Epithelial cell of proximal tubule (primary cell): ENCODE measurements around the gene HOXD4. TPM values are rescaled to one million over a fixed set of nuclear protein-coding genes. Genes with fewer than 3 reads are reported as not detected.

Source experiments
- DNase-seq: peaks from one replicate; pipeline ENCODE4 v3.0.0-alpha.2; 2011; ENCODE audit warnings: low read depth
- H3K4me3 ChIP-seq: 2 replicates; pipeline ENCODE4 v1.5.1; 2011; ENCODE audit warnings: low read depth, mild to moderate bottlenecking, low read length
- total RNA-seq: library from RNA; depleted of rRNA; stranded (reverse); fragments of >200 nt; gene quantifications from 2 replicates; pipeline ENCODE4 v1.2.3, GENCODE V29; 2015
- TF ChIP-seq, protein P1 (sequence below): conservative IDR thresholded peaks from 2 replicates; pipeline ENCODE4 v1.5.1; 2012; ENCODE audit warnings: low read depth, mild to moderate bottlenecking, low read length

Gene HOXD4
- total RNA-seq, 1 donor from 2014 or later = 28.0 TPM

- no peak overlapping the region for H3K4me3 ChIP-seq
- DNase-seq = no peak
- TF ChIP-seq, protein P1, sequence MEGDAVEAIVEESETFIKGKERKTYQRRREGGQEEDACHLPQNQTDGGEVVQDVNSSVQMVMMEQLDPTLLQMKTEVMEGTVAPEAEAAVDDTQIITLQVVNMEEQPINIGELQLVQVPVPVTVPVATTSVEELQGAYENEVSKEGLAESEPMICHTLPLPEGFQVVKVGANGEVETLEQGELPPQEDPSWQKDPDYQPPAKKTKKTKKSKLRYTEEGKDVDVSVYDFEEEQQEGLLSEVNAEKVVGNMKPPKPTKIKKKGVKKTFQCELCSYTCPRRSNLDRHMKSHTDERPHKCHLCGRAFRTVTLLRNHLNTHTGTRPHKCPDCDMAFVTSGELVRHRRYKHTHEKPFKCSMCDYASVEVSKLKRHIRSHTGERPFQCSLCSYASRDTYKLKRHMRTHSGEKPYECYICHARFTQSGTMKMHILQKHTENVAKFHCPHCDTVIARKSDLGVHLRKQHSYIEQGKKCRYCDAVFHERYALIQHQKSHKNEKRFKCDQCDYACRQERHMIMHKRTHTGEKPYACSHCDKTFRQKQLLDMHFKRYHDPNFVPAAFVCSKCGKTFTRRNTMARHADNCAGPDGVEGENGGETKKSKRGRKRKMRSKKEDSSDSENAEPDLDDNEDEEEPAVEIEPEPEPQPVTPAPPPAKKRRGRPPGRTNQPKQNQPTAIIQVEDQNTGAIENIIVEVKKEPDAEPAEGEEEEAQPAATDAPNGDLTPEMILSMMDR = no peak
Observed at GRCh38 chr2:176134035-176134434, 17.3 kb upstream of the HOXD4 start.

- DNase-seq = no peak
- TF ChIP-seq, protein P1 = peak; percentile 15
- H3K4me3 ChIP-seq = peak overlapping the region; percentile 10
Observed at GRCh38 chr2:176135035-176135440, 16.3 kb upstream of the HOXD4 start.

GRCh38 chr2:176136374-176137251 is 14.7 kb upstream of the HOXD4 start:
- TF ChIP-seq, protein P1 = no peak
- DNase-seq = no peak
- peak overlapping the region; percentile 94 for H3K4me3 ChIP-seq

DNA sequence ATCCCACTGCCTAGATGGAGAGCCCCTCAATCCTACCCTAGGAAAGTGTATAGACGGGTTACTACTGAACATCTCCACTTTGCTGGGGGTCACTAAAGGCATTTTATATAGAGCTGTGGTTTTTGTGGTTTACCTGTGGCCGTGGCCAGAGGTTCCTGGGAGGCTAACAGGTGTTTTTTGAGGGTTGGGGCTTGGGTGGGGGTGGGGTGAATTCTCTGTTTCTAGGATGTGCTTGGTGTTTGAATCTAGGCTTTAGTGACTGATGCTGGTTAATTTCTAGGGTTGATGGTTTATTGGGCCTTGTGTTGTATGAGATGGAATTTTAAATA is 14.1 kb upstream of the HOXD4 start:
- DNase-seq = no peak
- peak overlapping the region; percentile 94 for H3K4me3 ChIP-seq

GRCh38 chr2:176137906-176138305 is 13.4 kb upstream of the HOXD4 start:
- DNase-seq = no peak
- peak overlapping the region; percentile 94 for H3K4me3 ChIP-seq

More for the DNA sequence above, 14.1 kb upstream of the HOXD4 start:
- TF ChIP-seq, protein P1 = no peak

GRCh38 chr2:176138526-176138922 is 12.8 kb upstream of the HOXD4 start:
- H3K4me3 ChIP-seq = peak overlapping the region; percentile 94
- no peak for DNase-seq
- TF ChIP-seq, protein P1 = no peak

More at GRCh38 chr2:176137906-176138305, 13.4 kb upstream of the HOXD4 start:
- TF ChIP-seq, protein P1 = no peak
